Aorta (tissue), 5 donors: ENCODE measurements around the gene DIPK1A. TPM values are rescaled to one million over a fixed set of nuclear protein-coding genes. Genes with fewer than 3 reads are reported as not detected.

Experiments used
- ATAC-seq: fragments of 200-7000 bp; cut with Tn5 transposase; one replicate; pipeline ENCODE4 v1.9.1; 2022; ENCODE audit warnings: moderate library complexity; ENCODE audit not compliant: low FRiP score
- DNase-seq, 2 donors: peaks; one replicate each; pipeline ENCODE4 v3.0.0-alpha.2; 2020
- H3K27ac ChIP-seq, 2 donors: one replicate each; pipeline ENCODE4 v1.5.1; 2013; ENCODE audit warnings: low read length in 2 of 2, mild to moderate bottlenecking in 2 of 2, moderate library complexity in 2 of 2, control low read depth in 1 of 2, inconsistent platforms in 1 of 2, low read depth in 1 of 2
- H3K27me3 ChIP-seq, 2 donors: one replicate each; pipeline ENCODE4 v1.6.1; 2013; ENCODE audit warnings: control low read depth in 1 of 2, low read length in 1 of 2, mild to moderate bottlenecking in 1 of 2, moderate library complexity in 1 of 2; ENCODE audit not compliant: insufficient read depth in 2 of 2, control insufficient read depth in 1 of 2
- H3K36me3 ChIP-seq, 2 donors: one replicate each; pipeline ENCODE4 v1.6.1; 2013; ENCODE audit warnings: control low read depth in 1 of 2, low read length in 1 of 2, mild to moderate bottlenecking in 1 of 2; ENCODE audit not compliant: insufficient read depth in 2 of 2, control insufficient read depth in 1 of 2
- H3K4me1 ChIP-seq, 2 donors: one replicate each; pipeline ENCODE4 v1.6.1; 2013; ENCODE audit warnings: low read length in 2 of 2, control low read depth in 1 of 2, mild to moderate bottlenecking in 1 of 2, moderate library complexity in 1 of 2; ENCODE audit not compliant: insufficient read depth in 2 of 2, control insufficient read depth in 1 of 2
- H3K4me3 ChIP-seq, 2 donors: one replicate each; pipeline ENCODE4 v1.5.1; 2013; ENCODE audit warnings: low read length in 2 of 2, control low read depth in 1 of 2, mild to moderate bottlenecking in 1 of 2
- H3K9me3 ChIP-seq: one replicate; pipeline ENCODE4 v1.6.1; 2013; ENCODE audit warnings: mild to moderate bottlenecking, low read length; ENCODE audit not compliant: control insufficient read depth
- WGBS, 2 donors: extraction: QIAGEN DNeasy Blood & Tissue Kit; methylation state at CpG; one replicate each; pipeline ENCODE4 v1.1.7; 2013; 5-methylcytosine and 5-hydroxymethylcytosine counted together
- intact Hi-C, 2 donors: fragments of 100-400 bp; cut with DNase I; formaldehyde crosslinking; loops; one replicate each; pipeline versions ENCODE4 v1.14.2 to v1.15.0; 2022
- long read RNA-seq, 2 donors: library from polyadenylated mRNA; unstranded; transcript quantifications; one replicate each; pipeline ENCODE4 v2.0.0, GENCODE V29; 2020 to 2021
- polyA plus RNA-seq, 2 donors: library from polyadenylated mRNA; stranded (reverse); fragments of 200-250 nt; gene quantifications; one replicate each; pipeline ENCODE4 v1.2.3, GENCODE V29; 2013
- total RNA-seq, 2 donors: library from RNA; stranded (reverse); fragmentation: NEBNext Ultra II Directional; extraction: Animal tissue kit (Norgen Biotek cat#: 25700); gene quantifications; one replicate each; pipeline ENCODE4 v1.2.1, GENCODE V29; 2021
- donor health status: healthy with polysubstance abuse.
- donor health status: Bipolar disorder and iron deficiency.
- donor health status: DM: no; HTN: no; CAD: no.
- donor health status: DM: no; HTN: no; CAD: no.
- donor health status: DM: yes; HTN: yes; CAD: no.

Gene DIPK1A
- total RNA-seq (10 to 100 TPM; 11.0 to 15.9 TPM), polyA plus RNA-seq (10 to 100 TPM in 1 of 2 donors, 1 to 10 TPM in 1; 4.9 to 10.6 TPM)
- long read RNA-seq, donor 1, transcript FAM69A-201 (5 exons, 2,574 nt) = major isoform, 22 of 42 reads
- long read RNA-seq, donor 1, partial matches to known transcripts = 2 of 42 reads
- long read RNA-seq, donor 1, other reads (novel, unspliced or antisense) = 14 of 42 reads
- long read RNA-seq, donor 2, transcript FAM69A-201 (5 exons, 2,574 nt) = major isoform, 11 of 23 reads
- long read RNA-seq, donor 2, partial matches to known transcripts = 0 of 23 reads
- long read RNA-seq, donor 2, other reads (novel, unspliced or antisense) = 12 of 23 reads

- intact Hi-C loops = loop anchor here in 1 of 2 donors (10.0 kb wide), 1 partner anchor 107 kb away; no protein-coding TSS in a partner anchor
- Histone ChIP-seq H3K27me3 (no peaks in the 10 kb centered on the region), H3K9me3 (no peaks in the 10 kb centered on the region), H3K4me3 (peak within 1 kb of the TSS; percentile 78 to 97), H3K4me1 (peaks cover 2 to 3% of the 10 kb centered on the region in 2 donors), H3K36me3 (no peaks in the 10 kb centered on the region), H3K27ac (peak within 1 kb of the TSS; percentile 88 to 98)
- 0 to 1% methylated on average over 32 to 103 of the region's 103 CpGs for WGBS, 2 donors
- ATAC-seq (peak; percentile 87), DNase-seq (peak; percentile 85 to 90)
Observed at GRCh38 chr1:92961131-92961895, at the start of gene DIPK1A. DIPK1A (minus strand) TSS chr1:92961462; CDS start chr1:92961429, 33 bp downstream.

- DNase-seq = no peak
- Histone ChIP-seq H3K36me3 (no peaks in the 10 kb centered on the region), H3K9me3 (no peaks in the 10 kb centered on the region), H3K4me1 (no peaks in the 10 kb centered on the region), H3K27me3 (no peaks in the 10 kb centered on the region), H3K27ac (no peak overlapping the region), H3K4me3 (no peak overlapping the region)
- 51 to 61% methylated on average over 6 of the region's 6 CpGs for WGBS, 2 donors
- intact Hi-C loops = no loop called here
- ATAC-seq = no peak
Observed at GRCh38 chr1:93007941-93008577, 46.8 kb upstream of the DIPK1A start.

- intact Hi-C loops = no loop called here
- Histone ChIP-seq H3K27me3 (no peaks in the 10 kb centered on the region), H3K36me3 (no peaks in the 10 kb centered on the region), H3K4me1 (peaks cover 0 to 4% of the 10 kb centered on the region in 2 donors), H3K4me3 (no peak overlapping the region), H3K27ac (no peak overlapping the region), H3K9me3 (no peaks in the 10 kb centered on the region)
- WGBS, 2 donors = 74 to 89% methylated on average over 1 of the region's 1 CpG
- no peak for ATAC-seq
- DNase-seq = no peak
Observed at GRCh38 chr1:93005252-93005598, 44.0 kb upstream of the DIPK1A start.

- Histone ChIP-seq H3K4me1 (peaks cover 0 to 4% of the 10 kb centered on the region in 2 donors), H3K27me3 (no peaks in the 10 kb centered on the region), H3K9me3 (no peaks in the 10 kb centered on the region), H3K36me3 (no peaks in the 10 kb centered on the region), H3K4me3 (no peak overlapping the region), H3K27ac (no peak overlapping the region)
- ATAC-seq (no peak), DNase-seq (no peak)
- WGBS, 2 donors = 65 to 71% methylated on average over 5 of the region's 5 CpGs
- intact Hi-C loops = no loop called here
Observed at GRCh38 chr1:93004566-93005251, 43.4 kb upstream of the DIPK1A start.

- Histone ChIP-seq H3K27ac (no peak overlapping the region), H3K27me3 (no peaks in the 10 kb centered on the region), H3K4me1 (peaks cover 0 to 4% of the 10 kb centered on the region in 2 donors), H3K4me3 (no peak overlapping the region), H3K9me3 (no peaks in the 10 kb centered on the region), H3K36me3 (no peaks in the 10 kb centered on the region)
- 94 to 98% methylated on average over 5 of the region's 5 CpGs for WGBS, 2 donors
- DNase-seq = no peak
- no peak for ATAC-seq
- intact Hi-C loops = no loop called here
Observed at GRCh38 chr1:93003981-93004380, 42.7 kb upstream of the DIPK1A start.

GRCh38 chr1:93002781-93003180 is 41.5 kb upstream of the DIPK1A start:
- no peak for ATAC-seq
- Histone ChIP-seq H3K27me3 (no peaks in the 10 kb centered on the region), H3K27ac (no peak overlapping the region), H3K9me3 (no peaks in the 10 kb centered on the region), H3K4me3 (no peak overlapping the region), H3K4me1 (peaks cover 0 to 4% of the 10 kb centered on the region in 2 donors), H3K36me3 (no peaks in the 10 kb centered on the region)
- WGBS, 2 donors = 86 to 87% methylated on average over 2 of the region's 2 CpGs
- no peak for DNase-seq
- intact Hi-C loops = no loop called here

GRCh38 chr1:93001893-93002292 is 40.6 kb upstream of the DIPK1A start:
- no peaks in the 10 kb centered on the region for H3K27me3 ChIP-seq
- peaks cover 0 to 4% of the 10 kb centered on the region in 2 donors for H3K4me1 ChIP-seq
- intact Hi-C loops = no loop called here
- no peak for DNase-seq
- H3K27ac ChIP-seq = no peak overlapping the region
- no peak for ATAC-seq
- no peaks in the 10 kb centered on the region for H3K9me3 ChIP-seq
- no peaks in the 10 kb centered on the region for H3K36me3 ChIP-seq
- H3K4me3 ChIP-seq = no peak overlapping the region

GRCh38 chr1:93000751-93001175 is 39.5 kb upstream of the DIPK1A start:
- Histone ChIP-seq H3K9me3 (no peaks in the 10 kb centered on the region), H3K4me3 (no peak overlapping the region), H3K27me3 (no peaks in the 10 kb centered on the region), H3K27ac (no peak overlapping the region), H3K36me3 (no peaks in the 10 kb centered on the region), H3K4me1 (peaks cover 0 to 4% of the 10 kb centered on the region in 2 donors)
- intact Hi-C loops = no loop called here
- ATAC-seq (no peak), DNase-seq (no peak)
- WGBS, 2 donors = 3 to 4% methylated on average over 2 of the region's 2 CpGs
